T-helper 17 cell (primary cell): Measurements from ENCODE around the gene TMTC2. TPM values are rescaled to one million over a fixed set of nuclear protein-coding genes. Genes with fewer than 3 reads are reported as not detected.
"Not testable (repeated sequence)": the region's sequence is repeated elsewhere in the genome, so short reads cannot be mapped to it uniquely, and the experiment has no call there.

Experiments
- ATAC-seq: fragments of 150-1000 bp; cut with Tn5 transposase; 2 replicates; pipeline ENCODE4 v1.10.0; 2021; ENCODE audit warnings: mild to moderate bottlenecking, moderate library complexity
- DNase-seq, 3 donors: peaks; one replicate each; pipeline versions ENCODE4 v3.0.0 to v3.0.0-alpha.2; 2020 to 2021
- H3K9me3 ChIP-seq: one replicate; pipeline ENCODE4 v1.7.0; 2013; ENCODE audit warnings: low read length, mild to moderate bottlenecking; ENCODE audit not compliant: control insufficient read depth, poor library complexity, severe bottlenecking
- H3K27ac Mint-ChIP-seq: one replicate; pipeline ENCODE4 v1.8.0; 2022; ENCODE audit warnings: mild to moderate bottlenecking, moderate library complexity, mixed read lengths
- H3K27me3 Mint-ChIP-seq: one replicate; pipeline ENCODE4 v1.8.0; 2022; ENCODE audit warnings: mixed read lengths
- H3K36me3 Mint-ChIP-seq: one replicate; pipeline ENCODE4 v1.8.0; 2022; ENCODE audit warnings: low read depth, mixed read lengths
- H3K4me1 Mint-ChIP-seq: one replicate; pipeline ENCODE4 v1.8.0; 2022; ENCODE audit warnings: mild to moderate bottlenecking, mixed read lengths
- H3K4me3 Mint-ChIP-seq: one replicate; pipeline ENCODE4 v1.8.0; 2022; ENCODE audit warnings: mild to moderate bottlenecking, moderate library complexity, mixed read lengths
- total RNA-seq, 4 donors: library from RNA in 2 of 4; stranded (reverse) in 2 of 4; gene quantifications; one replicate each; pipeline ENCODE4 v1.2.3 and lab custom pipeline; 2022 to 2026

TMTC2 gene
- total RNA-seq, 2 donors from 2014 or later: 6.0 to 6.2 TPM

GRCh38 chr12:82757656-82758055 lies 71.0 kb downstream of the TMTC2 start:
- DNase-seq: no peak
- no peaks in the 10 kb centered on the region for H3K36me3 Mint-ChIP-seq
- no peaks in the 10 kb centered on the region for H3K9me3 ChIP-seq
- H3K4me1 Mint-ChIP-seq: no peaks in the 10 kb centered on the region
- no peak for ATAC-seq
- no peak overlapping the region for H3K27ac Mint-ChIP-seq
- H3K4me3 Mint-ChIP-seq: no peak overlapping the region
- H3K27me3 Mint-ChIP-seq: no peaks in the 10 kb centered on the region

DNA sequence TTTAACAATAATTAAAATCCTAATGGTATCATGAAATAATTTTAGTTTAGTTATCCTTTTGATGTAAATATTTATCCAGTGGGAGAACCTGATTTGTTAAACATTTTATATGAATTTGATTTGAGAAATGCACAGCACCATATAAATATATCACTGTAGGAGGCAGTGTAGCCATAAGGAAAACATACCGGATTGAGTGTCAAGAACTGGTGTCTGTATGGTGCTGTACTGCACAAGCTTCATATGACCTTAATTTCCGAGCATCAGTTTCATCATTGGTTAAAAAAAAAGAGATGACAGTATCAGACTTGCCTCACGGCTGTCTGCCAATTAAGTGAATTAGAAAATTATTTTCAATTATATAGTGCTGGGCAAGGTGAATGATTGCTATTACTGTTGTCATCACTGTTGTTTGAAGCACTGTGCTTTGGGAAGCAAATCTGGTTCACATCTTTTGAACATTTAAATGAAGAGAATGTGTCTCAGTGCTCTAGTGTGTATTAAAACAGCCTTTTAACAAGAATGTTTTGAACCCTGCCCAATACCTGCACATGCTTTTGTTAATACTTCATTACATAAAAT lies 72.1 kb downstream of the TMTC2 start:
- DNase-seq: no peak
- H3K36me3 Mint-ChIP-seq: no peaks in the 10 kb centered on the region
- ATAC-seq: no peak
- H3K9me3 ChIP-seq: no peaks in the 10 kb centered on the region
- H3K27me3 Mint-ChIP-seq: no peaks in the 10 kb centered on the region
- H3K4me1 Mint-ChIP-seq: no peaks in the 10 kb centered on the region
- no peak overlapping the region for H3K4me3 Mint-ChIP-seq
- H3K27ac Mint-ChIP-seq: no peak overlapping the region

DNA sequence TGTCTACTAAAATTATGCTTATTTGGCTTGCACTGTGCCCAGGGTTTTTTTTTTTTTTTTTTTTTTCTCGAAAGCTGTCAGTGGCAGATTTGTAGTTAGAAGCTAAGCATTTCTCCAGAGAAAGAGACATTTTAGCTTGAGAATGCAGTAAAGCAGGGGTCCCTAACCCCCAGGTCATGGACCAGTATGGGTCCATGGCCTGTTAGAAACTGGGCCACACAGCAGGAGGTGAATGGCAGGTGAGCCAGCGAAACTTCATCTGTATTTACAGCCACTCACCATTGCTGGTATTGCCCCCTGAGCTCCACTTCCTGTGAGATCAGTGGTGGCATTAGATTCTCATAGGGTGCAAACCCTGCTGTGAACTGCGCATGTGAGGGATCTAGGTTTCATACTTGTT lies 73.7 kb downstream of the TMTC2 start:
- no peaks in the 10 kb centered on the region for H3K4me1 Mint-ChIP-seq
- H3K4me3 Mint-ChIP-seq: no peak overlapping the region
- DNase-seq (no peak), ATAC-seq (no peak)
- H3K27me3 Mint-ChIP-seq: no peaks in the 10 kb centered on the region
- H3K9me3 ChIP-seq: no peaks in the 10 kb centered on the region
- H3K27ac Mint-ChIP-seq: no peak overlapping the region
- H3K36me3 Mint-ChIP-seq: no peaks in the 10 kb centered on the region

- H3K4me1 Mint-ChIP-seq, H3K36me3 Mint-ChIP-seq, H3K27me3 Mint-ChIP-seq, H3K27ac Mint-ChIP-seq, H3K4me3 Mint-ChIP-seq, DNase-seq, ATAC-seq, H3K9me3 ChIP-seq: not testable (repeated sequence)
Measured at GRCh38 chr12:82765206-82765605, 78.5 kb downstream of the TMTC2 start.

- DNase-seq (no peak), ATAC-seq (no peak)
- Mint-ChIP-seq H3K4me1 (peaks cover 2% of the 10 kb centered on the region), H3K27me3 (no peaks in the 10 kb centered on the region), H3K27ac (no peak overlapping the region), H3K4me3 (no peak overlapping the region), H3K36me3 (no peaks in the 10 kb centered on the region)
- H3K9me3 ChIP-seq: no peaks in the 10 kb centered on the region
Measured at GRCh38 chr12:82765971-82766705, 79.4 kb downstream of the TMTC2 start.

DNA sequence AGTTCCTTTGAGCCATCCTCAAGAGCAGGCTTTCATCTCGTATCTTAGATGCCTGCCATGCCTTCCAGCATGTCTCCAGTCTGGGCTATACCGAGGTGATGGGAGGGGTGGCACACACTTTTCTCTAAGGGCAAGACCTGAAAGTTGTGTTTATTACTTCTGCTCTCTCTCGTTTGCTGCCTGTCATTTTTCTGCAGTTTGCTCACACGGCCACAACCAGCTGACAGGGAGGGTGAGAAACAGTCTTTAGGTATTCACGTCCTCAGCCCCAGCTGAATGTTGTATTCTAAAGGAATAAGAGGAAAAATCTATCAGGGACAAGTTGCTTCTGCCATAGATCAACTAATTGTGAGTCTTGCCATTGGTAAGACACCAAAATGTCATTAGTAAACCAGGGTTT lies 88.0 kb downstream of the TMTC2 start:
- no peak overlapping the region for H3K27ac Mint-ChIP-seq
- no peaks in the 10 kb centered on the region for H3K4me1 Mint-ChIP-seq
- DNase-seq: no peak
- H3K4me3 Mint-ChIP-seq: no peak overlapping the region
- no peak for ATAC-seq
- no peaks in the 10 kb centered on the region for H3K36me3 Mint-ChIP-seq
- no peaks in the 10 kb centered on the region for H3K27me3 Mint-ChIP-seq
- no peaks in the 10 kb centered on the region for H3K9me3 ChIP-seq

DNA sequence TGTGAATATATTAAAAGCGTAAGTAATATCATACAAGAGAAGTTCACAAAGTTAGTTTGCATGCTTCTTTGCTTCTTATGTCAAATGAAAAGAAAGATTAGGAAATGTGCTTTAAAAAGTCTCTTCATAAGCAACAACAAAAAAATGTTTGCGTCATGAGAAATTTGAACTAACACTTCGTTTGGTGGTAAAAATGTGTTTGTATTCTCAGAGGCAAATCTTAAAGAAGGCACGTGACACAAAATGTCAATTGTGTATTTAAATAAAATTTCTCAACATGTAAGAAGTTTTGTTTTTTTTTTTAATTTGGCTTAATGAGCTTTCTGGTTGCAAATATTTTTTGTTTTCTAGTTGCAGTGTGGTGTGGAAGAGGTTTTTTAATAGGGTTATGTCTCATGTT lies 93.8 kb downstream of the TMTC2 start:
- ATAC-seq: no peak
- no peaks in the 10 kb centered on the region for H3K9me3 ChIP-seq
- Mint-ChIP-seq H3K4me3 (no peak overlapping the region), H3K36me3 (no peaks in the 10 kb centered on the region), H3K27me3 (no peaks in the 10 kb centered on the region), H3K4me1 (no peaks in the 10 kb centered on the region), H3K27ac (no peak overlapping the region)
- no peak for DNase-seq

GRCh38 chr12:82781309-82781997 lies 94.7 kb downstream of the TMTC2 start:
- Mint-ChIP-seq H3K27me3 (no peaks in the 10 kb centered on the region), H3K27ac (no peak overlapping the region)

GRCh38 chr12:82783435-82783834 lies 96.7 kb downstream of the TMTC2 start:
- DNase-seq (no peak), ATAC-seq (no peak)
- Mint-ChIP-seq H3K4me3 (no peak overlapping the region), H3K27ac (no peak overlapping the region), H3K27me3 (no peaks in the 10 kb centered on the region), H3K36me3 (no peaks in the 10 kb centered on the region), H3K4me1 (peaks cover 3% of the 10 kb centered on the region)
- H3K9me3 ChIP-seq: no peaks in the 10 kb centered on the region

More at GRCh38 chr12:82781309-82781997, 94.7 kb downstream of the TMTC2 start:
- Mint-ChIP-seq H3K36me3 (no peaks in the 10 kb centered on the region), H3K4me3 (no peak overlapping the region), H3K4me1 (peaks cover 3% of the 10 kb centered on the region)
- H3K9me3 ChIP-seq: no peaks in the 10 kb centered on the region
- DNase-seq: no peak
- no peak for ATAC-seq

DNA sequence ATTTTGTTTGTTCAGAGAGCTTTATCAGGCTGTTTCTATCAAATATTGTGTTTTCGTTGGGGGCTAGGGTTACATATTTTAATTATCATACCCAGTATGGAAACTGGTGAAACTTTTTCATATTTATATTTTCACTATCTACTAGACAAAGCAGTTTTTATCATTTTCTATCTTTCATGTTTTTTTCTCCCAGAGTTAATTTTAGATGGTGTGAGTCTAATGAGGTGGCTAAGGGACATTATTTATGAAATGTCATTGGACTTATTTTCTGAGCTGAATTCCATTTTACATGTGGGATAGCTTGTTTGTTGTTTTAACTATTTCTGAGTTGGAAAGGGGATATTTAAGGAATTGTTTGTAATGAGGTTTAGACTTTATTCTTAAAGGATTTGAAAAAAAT lies 100.3 kb downstream of the TMTC2 start:
- Mint-ChIP-seq H3K4me3 (no peak overlapping the region), H3K4me1 (peaks cover 3% of the 10 kb centered on the region)
- DNase-seq: no peak

DNA sequence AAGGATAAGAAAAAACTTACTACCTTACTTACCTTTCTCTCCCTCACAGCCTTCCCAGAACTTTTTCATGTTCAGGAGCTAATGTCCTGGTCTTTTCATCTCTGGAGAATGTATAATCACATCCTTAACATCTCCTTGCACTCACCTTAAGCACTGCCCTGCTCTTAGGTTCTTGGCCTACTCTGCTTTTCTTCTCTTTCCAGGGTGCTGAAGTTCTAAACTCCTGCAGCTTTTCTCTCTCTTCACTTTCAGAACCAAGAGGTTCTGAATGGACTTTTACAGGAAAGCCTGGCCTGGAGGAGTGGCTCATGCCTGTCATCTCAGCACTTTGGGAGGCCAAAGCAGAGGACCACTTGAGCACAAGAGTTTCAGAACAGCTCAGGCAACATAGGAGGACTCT lies 101.9 kb downstream of the TMTC2 start:
- H3K36me3 Mint-ChIP-seq: peaks cover 2% of the 10 kb centered on the region
- no peak overlapping the region for H3K4me3 Mint-ChIP-seq
- H3K27ac Mint-ChIP-seq: no peak overlapping the region
- H3K9me3 ChIP-seq: no peaks in the 10 kb centered on the region
- DNase-seq (no peak), ATAC-seq (no peak)
- H3K27me3 Mint-ChIP-seq: no peaks in the 10 kb centered on the region
- H3K4me1 Mint-ChIP-seq: peaks cover 3% of the 10 kb centered on the region

More for the DNA sequence above, 100.3 kb downstream of the TMTC2 start:
- no peaks in the 10 kb centered on the region for H3K9me3 ChIP-seq
- no peak for ATAC-seq
- H3K36me3 Mint-ChIP-seq: peaks cover 2% of the 10 kb centered on the region
- no peak overlapping the region for H3K27ac Mint-ChIP-seq
- no peaks in the 10 kb centered on the region for H3K27me3 Mint-ChIP-seq

- H3K4me3 Mint-ChIP-seq: no peak overlapping the region
- H3K4me1 Mint-ChIP-seq: peaks cover 3% of the 10 kb centered on the region
- peaks cover 2% of the 10 kb centered on the region for H3K36me3 Mint-ChIP-seq
- H3K27ac Mint-ChIP-seq: no peak overlapping the region
- DNase-seq: no peak
- no peaks in the 10 kb centered on the region for H3K27me3 Mint-ChIP-seq
- ATAC-seq: no peak
- no peaks in the 10 kb centered on the region for H3K9me3 ChIP-seq
Measured at GRCh38 chr12:82789674-82790073, 103.0 kb downstream of the TMTC2 start.

GRCh38 chr12:82793751-82794281 lies 107.1 kb downstream of the TMTC2 start:
- Mint-ChIP-seq H3K27ac (no peak overlapping the region), H3K4me1 (peaks cover 2% of the 10 kb centered on the region), H3K36me3 (peaks cover 2% of the 10 kb centered on the region), H3K27me3 (no peaks in the 10 kb centered on the region), H3K4me3 (no peak overlapping the region)
- ATAC-seq (no peak), DNase-seq (no peak)
- H3K9me3 ChIP-seq: no peaks in the 10 kb centered on the region
